Testis (tissue), 3 donors: Measurements from ENCODE around the gene PXMP4. TPM values are rescaled to one million over a fixed set of nuclear protein-coding genes. Genes with fewer than 3 reads are reported as not detected.

ENCODE experiments used
- DNase-seq: peaks from one replicate; pipeline ENCODE4 v3.0.0-alpha.2; 2019
- H3K27ac ChIP-seq, 2 donors: fragments of 200-600 bp; sonication (generic); one replicate each; pipeline ENCODE4 v1.5.1; 2019
- H3K27me3 ChIP-seq: fragments of 200-600 bp; sonication (generic); one replicate; pipeline ENCODE4 v1.5.1; 2019
- H3K36me3 ChIP-seq: fragments of 200-600 bp; sonication (generic); one replicate; pipeline ENCODE4 v1.5.1; 2017; ENCODE audit warnings: low read depth; ENCODE audit errors: missing control alignments
- H3K4me1 ChIP-seq: fragments of 200-600 bp; sonication (generic); one replicate; pipeline ENCODE4 v1.5.1; 2019
- H3K4me3 ChIP-seq, 2 donors: fragments of 200-600 bp; sonication (generic); one replicate each; pipeline ENCODE4 v1.5.1; 2017 to 2019
- H3K9me3 ChIP-seq: fragments of 200-600 bp; sonication (generic); one replicate; pipeline ENCODE4 v1.5.1; 2017
- CTCF ChIP-seq, 3 experiments: fragments of 450-650 bp in 2 of 3; fragments of 200-600 bp in 1 of 3; sonication (generic) in 1 of 3; IDR thresholded peaks; one replicate each; pipeline ENCODE4 v1.5.1; 2016 to 2019; ENCODE audit warnings: antibody characterized with exemption in 3 of 3, mild to moderate bottlenecking in 2 of 3, moderate library complexity in 1 of 3
- POLR2A ChIP-seq: fragments of 450-650 bp; IDR thresholded peaks from one replicate; pipeline ENCODE4 v1.6.1; 2017; ENCODE audit warnings: antibody characterized with exemption, mild to moderate bottlenecking, moderate library complexity
- WGBS, 2 donors: methylation state at CpG; one replicate each; pipeline ENCODE4 v1.1.5; 2018; 5-methylcytosine and 5-hydroxymethylcytosine counted together
- intact Hi-C: fragments of 100-400 bp; cut with DNase I; formaldehyde crosslinking; loops from one replicate; pipeline ENCODE4 v1.15.1; 2023; ENCODE audit warnings: low total_unique reads
- polyA plus RNA-seq: library from polyadenylated mRNA; stranded (reverse); fragments of 350-450 nt; fragmentation: Illumina TruSeq; extraction: RNeasy Lipid Tissue Mini Kit (QIAGEN cat#74804); gene quantifications from one replicate; pipeline ENCODE4 v1.2.3, GENCODE V29; 2014; ENCODE audit warnings: low read depth, low replicate concordance; ENCODE audit not compliant: insufficient read depth
- total RNA-seq, 2 donors: library from RNA; depleted of rRNA; stranded (reverse); fragments of >200 nt; gene quantifications; one replicate each; pipeline ENCODE4 v1.2.3, GENCODE V29; 2016

Gene PXMP4
- total and polyA plus RNA-seq, 3 donors from 2014 or later, result 4.6 to 6.8 (median 5.1) TPM

GRCh38 chr20:33681728-33682353 lies 38.3 kb downstream of the PXMP4 start:
- Histone ChIP-seq H3K9me3 (no peaks in the 10 kb centered on the region), H3K27me3 (no peaks in the 10 kb centered on the region), H3K4me3 (no peak overlapping the region), H3K4me1 (peaks cover 7% of the 10 kb centered on the region), H3K36me3 (no peaks in the 10 kb centered on the region), H3K27ac (no peak overlapping the region)
- TF ChIP-seq CTCF (IDR thresholded peaks at IDR 0.05) (no peak), POLR2A (no peak)
- WGBS, 2 donors, result 91% methylated on average over 9 of the region's 9 CpGs
- no peak for DNase-seq
- intact Hi-C loops, result no loop called here

GRCh38 chr20:33681288-33681687 lies 38.8 kb downstream of the PXMP4 start:
- intact Hi-C loops, result no loop called here
- Histone ChIP-seq H3K27ac (no peak overlapping the region), H3K27me3 (no peaks in the 10 kb centered on the region), H3K4me1 (peaks cover 11% of the 10 kb centered on the region), H3K36me3 (no peaks in the 10 kb centered on the region), H3K9me3 (no peaks in the 10 kb centered on the region), H3K4me3 (no peak overlapping the region)
- WGBS, 2 donors, result 80 to 96% methylated on average over 5 of the region's 5 CpGs
- no peak for TF ChIP-seq POLR2A
- TF ChIP-seq CTCF (IDR thresholded peaks at IDR 0.05), result no peak
- DNase-seq, result no peak

GRCh38 chr20:33680686-33681085 lies 39.4 kb downstream of the PXMP4 start:
- Histone ChIP-seq H3K36me3 (no peaks in the 10 kb centered on the region), H3K27me3 (no peaks in the 10 kb centered on the region), H3K27ac (no peak overlapping the region), H3K9me3 (no peaks in the 10 kb centered on the region), H3K4me1 (peaks cover 17% of the 10 kb centered on the region), H3K4me3 (no peak overlapping the region)
- DNase-seq, result no peak
- TF ChIP-seq CTCF (IDR thresholded peaks at IDR 0.05), result no peak
- intact Hi-C loops, result no loop called here
- WGBS, 2 donors, result 81 to 95% methylated on average over 2 of the region's 2 CpGs

- intact Hi-C loops, result no loop called here
- Histone ChIP-seq H3K27ac (no peak overlapping the region), H3K36me3 (no peaks in the 10 kb centered on the region), H3K9me3 (no peaks in the 10 kb centered on the region), H3K27me3 (no peaks in the 10 kb centered on the region), H3K4me3 (no peak overlapping the region), H3K4me1 (peaks cover 19% of the 10 kb centered on the region)
- no peak for TF ChIP-seq CTCF (IDR thresholded peaks at IDR 0.05)
- TF ChIP-seq POLR2A, result no peak
- 87 to 90% methylated on average over 10 to 20 of the region's 20 CpGs for WGBS, 2 donors
- DNase-seq, result no peak
Measured at GRCh38 chr20:33679758-33680485, 40.2 kb downstream of the PXMP4 start.
